ENCODE measurements around the gene NKTR.

NKTR gene

DNA sequence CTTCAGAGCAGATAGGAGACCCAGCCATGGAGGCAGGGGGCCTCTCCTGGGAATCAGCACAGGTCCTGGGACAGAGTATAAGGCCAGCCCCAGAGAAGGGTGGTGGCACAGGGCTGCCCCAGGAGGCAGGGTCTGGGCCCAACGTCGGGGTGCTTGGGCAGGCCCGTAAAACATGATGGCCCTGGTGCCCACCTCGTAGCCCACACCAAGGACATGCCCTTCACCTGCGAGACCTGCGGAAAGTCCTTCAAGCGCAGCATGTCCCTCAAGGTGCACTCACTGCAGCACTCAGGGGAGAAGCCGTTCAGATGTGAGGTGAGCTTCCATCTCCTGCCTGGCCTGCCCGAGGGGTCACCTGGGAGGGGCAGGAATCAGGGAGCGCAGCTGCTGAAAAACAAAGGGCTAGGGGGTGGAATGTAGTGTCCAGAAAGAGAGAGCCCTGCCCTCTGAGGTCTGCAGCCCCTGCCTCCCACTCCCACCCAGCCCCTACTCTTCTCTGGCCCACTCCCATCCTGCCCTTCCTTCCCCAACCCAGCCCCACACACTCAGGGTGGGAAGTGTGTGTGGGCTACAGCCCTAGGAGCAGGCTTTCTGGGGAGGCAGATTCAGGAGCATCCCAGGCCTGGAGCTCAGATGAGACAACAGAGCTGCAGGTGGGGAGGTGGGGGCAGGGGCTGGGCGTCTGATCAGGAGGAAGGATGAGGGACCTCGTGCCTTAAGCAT, 62.5 kb downstream of the NKTR start:
- no peak for DNase-seq (ENCODE audit: low read depth)
- no peak overlapping the region for H3K4me3 ChIP-seq (ENCODE audit: low read length)
- TF ChIP-seq, protein P1, sequence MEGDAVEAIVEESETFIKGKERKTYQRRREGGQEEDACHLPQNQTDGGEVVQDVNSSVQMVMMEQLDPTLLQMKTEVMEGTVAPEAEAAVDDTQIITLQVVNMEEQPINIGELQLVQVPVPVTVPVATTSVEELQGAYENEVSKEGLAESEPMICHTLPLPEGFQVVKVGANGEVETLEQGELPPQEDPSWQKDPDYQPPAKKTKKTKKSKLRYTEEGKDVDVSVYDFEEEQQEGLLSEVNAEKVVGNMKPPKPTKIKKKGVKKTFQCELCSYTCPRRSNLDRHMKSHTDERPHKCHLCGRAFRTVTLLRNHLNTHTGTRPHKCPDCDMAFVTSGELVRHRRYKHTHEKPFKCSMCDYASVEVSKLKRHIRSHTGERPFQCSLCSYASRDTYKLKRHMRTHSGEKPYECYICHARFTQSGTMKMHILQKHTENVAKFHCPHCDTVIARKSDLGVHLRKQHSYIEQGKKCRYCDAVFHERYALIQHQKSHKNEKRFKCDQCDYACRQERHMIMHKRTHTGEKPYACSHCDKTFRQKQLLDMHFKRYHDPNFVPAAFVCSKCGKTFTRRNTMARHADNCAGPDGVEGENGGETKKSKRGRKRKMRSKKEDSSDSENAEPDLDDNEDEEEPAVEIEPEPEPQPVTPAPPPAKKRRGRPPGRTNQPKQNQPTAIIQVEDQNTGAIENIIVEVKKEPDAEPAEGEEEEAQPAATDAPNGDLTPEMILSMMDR (conservative IDR thresholded peaks at IDR 0.05; ENCODE audit: low read depth, low read length) = no peak

DNA sequence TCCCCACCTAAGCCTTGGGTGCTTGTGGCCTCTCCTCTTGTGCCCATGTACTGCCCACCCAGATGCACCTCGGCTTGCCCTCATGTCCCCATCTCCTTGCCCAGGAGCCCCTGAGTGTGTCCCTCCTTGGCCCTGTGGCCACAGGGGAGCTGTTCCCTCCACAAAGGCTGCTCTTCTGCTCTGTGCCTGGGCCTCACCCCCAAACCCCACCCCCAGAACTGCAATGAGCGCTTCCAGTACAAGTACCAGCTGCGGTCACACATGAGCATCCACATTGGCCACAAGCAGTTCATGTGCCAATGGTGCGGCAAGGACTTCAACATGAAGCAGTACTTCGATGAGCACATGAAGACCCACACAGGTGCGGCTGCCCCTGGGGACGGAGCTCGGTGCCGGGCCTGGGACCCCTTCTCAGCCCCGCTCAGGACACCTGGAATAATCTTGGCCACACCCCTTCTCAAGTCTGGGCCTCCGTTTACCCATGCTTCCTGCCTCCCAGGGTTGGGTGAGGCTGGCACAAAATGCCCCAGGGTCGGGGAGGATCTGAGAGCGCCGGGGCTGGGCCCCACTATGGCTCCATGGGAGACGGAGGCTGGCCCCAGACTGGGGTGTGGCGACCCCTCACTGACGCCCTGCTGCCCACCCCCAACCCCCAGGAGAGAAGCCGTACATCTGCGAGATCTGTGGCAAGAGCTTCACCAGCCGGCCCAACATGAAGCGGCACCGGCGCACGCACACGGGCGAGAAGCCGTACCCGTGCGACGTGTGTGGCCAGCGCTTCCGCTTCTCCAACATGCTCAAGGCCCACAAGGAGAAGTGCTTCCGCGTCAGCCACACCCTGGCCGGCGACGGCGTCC, 63.3 kb downstream of the NKTR start:
- TF ChIP-seq, protein P1 (conservative IDR thresholded peaks at IDR 0.05; ENCODE audit: low read depth, low read length) = no peak
- no peak for DNase-seq (ENCODE audit: low read depth)
- H3K4me3 ChIP-seq (ENCODE audit: low read length) = no peak overlapping the region

DNA sequence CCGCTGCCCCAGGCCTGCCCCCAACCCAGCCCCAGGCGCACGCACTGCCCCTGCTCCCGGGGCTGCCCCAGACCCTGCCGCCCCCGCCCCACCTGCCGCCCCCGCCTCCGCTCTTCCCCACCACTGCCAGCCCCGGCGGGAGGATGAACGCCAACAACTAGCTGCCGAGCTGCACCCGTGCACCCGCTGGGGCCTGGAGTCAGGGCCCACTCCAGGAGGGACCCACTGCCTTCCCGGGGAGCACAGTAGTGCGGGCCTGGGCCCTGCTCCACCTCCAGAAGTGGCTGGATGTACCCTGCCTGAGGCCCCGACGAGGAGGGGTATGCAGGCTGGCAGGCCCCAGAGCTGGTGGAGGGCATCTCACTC, 63.9 kb downstream of the NKTR start:
- TF ChIP-seq, protein P1 (conservative IDR thresholded peaks at IDR 0.05; ENCODE audit: low read depth, low read length) = no peak
- H3K4me3 ChIP-seq (ENCODE audit: low read length) = no peak overlapping the region
- DNase-seq (ENCODE audit: low read depth) = no peak

DNA sequence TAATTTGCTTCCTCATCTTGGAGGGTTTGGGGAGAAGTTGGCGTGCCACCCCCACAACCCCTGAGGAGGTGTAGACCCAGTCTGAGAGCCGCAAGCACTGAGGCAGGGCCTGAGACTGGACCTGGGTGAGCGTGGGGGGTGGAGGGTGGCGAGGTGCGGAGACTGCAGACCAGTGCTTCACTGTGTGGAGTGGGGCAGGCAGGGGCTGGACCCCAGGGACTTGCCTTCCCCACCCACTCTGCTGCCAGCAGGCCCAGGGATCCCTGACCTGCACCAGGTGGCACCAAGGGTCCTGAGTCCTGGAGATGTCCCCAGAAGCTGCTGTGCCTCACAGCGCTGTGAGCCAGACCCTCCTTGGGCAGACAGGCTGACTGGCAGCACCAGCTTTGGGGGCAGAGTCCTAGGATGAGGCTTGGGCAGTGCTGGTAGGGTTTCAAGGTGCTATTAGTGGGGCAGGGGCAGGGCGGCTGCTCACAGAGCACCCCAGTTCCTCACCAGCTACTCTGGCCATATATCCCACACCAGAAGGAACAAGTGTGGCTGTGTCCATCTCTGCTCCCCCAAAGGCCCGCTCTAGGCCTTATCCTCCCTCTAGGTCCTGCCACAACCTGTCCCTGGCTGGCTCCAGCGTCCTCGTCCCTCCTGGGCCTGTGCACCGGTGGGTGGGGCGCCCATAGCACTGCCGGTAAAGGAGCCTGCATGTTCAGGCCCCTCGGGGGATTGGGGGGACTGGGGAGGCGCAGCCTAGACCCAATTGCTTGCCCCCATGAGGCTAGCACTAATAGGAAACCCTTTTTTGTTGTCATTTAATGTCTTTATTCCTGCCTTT, 64.8 kb downstream of the NKTR start:
- no peak for DNase-seq (ENCODE audit: low read depth)
- TF ChIP-seq, protein P1 (conservative IDR thresholded peaks at IDR 0.05; ENCODE audit: low read depth, low read length) = no peak
- no peak overlapping the region for H3K4me3 ChIP-seq (ENCODE audit: low read length)

DNA sequence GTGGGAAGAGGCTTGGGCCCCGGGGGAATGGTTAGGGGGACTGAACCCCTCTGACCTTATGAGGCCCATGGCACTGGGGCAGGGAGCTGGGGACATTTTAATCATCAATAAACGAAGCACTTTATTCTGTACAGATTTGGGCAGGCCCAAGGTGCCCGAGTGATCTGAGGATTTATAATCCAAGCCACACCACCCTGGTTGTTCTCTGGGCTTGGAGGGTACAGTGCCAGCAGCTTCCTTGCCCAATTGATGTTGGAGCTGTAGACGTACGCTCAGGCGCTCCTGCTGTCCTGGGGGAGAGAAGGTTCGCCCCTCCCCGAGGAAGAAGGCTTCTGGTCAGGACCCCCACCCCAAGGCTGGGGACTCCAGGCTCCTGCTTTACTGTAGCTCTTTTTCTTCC, 65.5 kb downstream of the NKTR start:
- DNase-seq (ENCODE audit: low read depth) = no peak
- TF ChIP-seq, protein P1 (conservative IDR thresholded peaks at IDR 0.05; ENCODE audit: low read depth, low read length) = no peak
- H3K4me3 ChIP-seq (ENCODE audit: low read length) = no peak overlapping the region

DNA sequence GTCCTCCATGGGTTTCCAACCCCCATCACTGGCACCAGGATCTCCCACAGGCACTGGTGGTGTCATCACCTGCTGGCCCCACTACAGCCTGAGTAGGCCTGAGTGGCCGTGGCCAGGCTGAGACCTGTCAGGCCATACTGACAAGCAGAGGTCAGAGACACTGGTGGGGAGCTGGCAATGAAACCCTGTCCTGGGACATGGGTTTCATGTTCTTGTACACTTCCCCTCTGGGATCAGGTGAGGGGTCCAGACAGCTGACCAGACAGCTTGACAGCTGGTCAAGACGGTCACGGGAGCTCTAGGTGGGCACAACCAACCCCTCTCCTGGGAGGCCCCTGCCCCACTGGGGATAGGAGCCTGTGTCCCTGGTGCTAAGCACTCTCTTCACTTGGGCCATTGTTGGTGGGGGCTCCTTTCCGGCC, 66.1 kb downstream of the NKTR start:
- DNase-seq (ENCODE audit: low read depth) = no peak
- no peak overlapping the region for H3K4me3 ChIP-seq (ENCODE audit: low read length)
- TF ChIP-seq, protein P1 (conservative IDR thresholded peaks at IDR 0.05; ENCODE audit: low read depth, low read length) = no peak

Measured in retinal pigment epithelial cell (primary cell).